ENCODE measurements around the gene MRPS12.
"Not testable (repeated sequence)": the region's sequence is repeated elsewhere in the genome, so short reads cannot be mapped to it uniquely, and the experiment has no call there.

MRPS12 gene

DNA sequence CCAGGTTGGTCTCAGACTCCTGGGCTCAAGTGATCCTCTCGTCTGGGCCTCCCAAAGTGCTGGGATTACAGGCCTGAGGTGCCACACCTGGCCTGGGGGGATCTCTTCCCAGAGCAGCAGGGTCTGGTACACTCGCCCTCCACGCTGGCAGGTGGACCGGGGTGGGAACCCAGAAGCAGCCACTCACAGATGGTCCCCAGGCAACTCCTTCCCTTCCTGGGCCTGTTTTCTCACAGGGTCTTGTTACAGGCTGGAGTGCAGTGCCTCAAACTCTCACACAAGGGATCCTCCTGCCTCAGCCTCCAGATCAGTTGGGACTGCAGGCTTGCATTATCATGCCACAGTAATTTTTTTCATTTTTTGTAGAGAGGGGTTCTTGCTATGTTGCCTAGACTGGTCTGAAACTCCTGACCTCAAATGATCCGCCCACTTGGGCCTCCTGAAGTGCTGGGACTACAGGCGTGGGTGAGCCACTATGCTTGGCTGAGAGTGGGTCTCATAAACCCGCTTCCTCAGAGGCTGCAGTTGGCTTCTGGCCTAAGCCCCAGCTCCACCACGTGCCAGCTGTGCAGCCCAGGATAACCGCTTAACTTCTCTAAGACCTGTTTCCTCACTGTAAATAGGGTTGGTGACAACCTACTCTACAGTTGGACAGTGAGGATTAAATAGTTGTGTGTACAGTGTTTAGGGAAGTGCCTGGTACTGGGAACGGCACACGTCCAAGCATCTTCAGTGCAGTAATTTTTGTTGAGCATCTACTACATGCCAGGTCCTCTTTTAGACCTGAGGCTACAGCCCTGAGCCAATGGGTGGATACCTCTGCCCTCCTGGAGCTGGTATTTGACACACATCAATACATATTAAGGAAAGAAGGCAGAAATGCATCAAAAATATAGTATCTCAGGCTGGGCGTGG, 17.9 kb upstream of the MRPS12 start:
- DNase-seq = no peak

DNA sequence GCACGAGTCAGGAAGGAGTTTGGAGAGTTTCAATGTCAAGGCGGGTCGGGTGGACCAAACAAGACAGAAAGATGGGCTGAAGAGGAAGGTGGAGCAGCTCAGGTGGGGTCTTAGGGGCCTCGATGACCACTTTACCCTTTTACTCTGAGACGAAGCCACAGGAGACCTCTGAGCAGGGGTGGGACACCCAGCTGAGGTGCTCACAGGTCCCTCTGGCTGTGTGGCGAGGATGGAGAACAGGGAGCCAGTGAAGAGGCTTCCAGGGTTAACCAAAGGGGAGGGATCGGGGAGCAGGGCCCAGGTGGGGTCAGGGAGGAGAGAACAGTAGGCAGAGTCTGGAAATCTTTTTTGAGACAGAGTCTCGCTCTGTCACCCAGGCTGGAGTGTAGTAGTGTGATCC, 16.8 kb upstream of the MRPS12 start:
- DNase-seq = no peak

DNA sequence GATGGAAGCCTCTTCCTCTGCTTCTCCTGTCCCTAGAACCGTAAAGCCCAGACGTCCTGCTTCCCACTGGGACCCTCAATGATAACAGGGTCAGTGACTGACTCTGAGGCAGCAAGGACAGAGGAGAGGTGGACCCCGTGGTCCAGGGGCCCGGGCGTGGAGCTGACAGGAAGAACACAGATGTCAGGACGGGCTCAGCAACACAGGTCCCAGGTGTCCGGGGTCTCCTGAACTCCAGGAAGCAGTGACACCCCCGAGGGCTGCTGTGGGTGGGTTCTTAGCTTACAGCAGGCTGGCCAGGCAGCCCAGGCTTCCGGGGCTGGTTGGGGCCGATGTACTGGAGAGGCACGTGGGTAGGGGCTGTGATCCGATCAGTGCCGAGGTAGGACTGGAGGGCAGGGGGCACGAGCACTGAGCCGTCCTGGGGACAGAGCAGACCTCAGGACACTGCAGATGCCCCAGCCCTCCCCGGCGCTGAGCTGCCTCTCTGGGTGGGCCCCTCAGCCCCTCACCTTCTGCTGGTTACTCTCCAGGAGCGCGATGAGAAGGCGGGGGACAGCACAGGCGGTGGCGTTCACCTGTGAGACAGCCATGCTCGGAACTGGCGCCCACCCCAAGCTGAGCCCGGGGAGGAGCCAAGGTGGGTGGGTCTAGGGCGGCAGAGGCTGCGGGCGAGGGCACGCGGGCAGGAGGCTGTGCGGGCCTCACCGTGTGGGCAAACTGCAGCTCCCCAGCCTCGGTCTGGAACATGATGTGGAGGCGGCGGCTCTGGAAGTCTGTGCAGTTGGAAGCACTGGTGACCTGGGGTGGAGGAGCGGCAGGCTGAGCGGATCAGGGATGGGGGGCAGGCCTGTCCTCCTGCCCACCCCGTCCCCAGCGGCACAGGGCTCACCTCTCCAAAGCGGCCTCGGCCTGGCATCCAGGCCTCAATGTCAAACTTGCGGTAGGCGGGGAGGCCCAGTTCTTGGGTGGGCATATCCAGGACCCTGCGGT, 15.1 kb upstream of the MRPS12 start:
- no peak for DNase-seq

DNA sequence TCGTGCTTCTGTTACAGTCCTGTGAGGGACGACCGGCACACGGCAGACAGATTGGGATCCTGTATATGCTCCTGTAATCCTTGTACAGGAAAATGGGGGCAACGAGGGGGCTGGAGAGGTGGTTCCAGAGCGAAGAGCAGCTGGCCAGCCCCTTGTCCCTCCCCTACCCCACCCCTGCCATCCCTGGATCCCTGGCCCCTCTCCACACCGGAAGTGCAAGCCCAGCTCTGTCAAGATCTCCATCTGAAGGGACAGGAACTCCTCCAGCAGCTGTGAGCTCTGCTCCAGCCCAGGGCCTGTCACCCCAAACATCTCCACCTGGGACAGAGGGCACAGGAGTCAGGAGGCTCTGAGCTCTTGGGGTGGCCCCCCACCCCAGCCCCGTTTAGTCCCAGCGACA, 13.2 kb upstream of the MRPS12 start:
- DNase-seq = no peak

DNA sequence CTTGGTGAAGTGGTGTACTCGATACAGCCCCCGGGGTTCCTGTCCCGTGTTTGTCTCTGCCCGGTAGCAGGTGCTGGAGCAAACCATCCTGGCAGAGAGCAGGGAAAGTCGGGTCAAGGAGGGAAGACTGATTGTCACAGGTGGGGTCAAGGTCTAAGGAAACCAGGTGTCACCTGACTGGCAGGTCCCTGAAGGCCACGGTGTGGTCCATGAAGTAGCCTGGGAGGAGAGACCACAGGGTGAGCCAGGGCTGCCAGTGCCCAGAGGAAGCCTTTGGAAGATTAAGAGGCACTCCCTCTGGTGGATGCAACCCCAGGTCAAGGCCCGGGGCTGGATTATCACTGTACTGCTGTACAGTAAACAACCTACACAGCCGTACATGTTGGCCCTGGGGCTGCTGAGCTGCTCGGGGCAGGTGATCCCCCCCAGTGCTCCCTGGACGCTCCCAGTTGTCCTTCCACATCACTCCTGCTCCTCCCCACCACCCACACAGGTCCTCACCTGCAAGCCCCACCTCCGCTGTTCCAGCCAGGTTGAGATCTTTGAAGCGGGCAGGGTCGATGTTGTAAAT, 12.7 kb upstream of the MRPS12 start:
- DNase-seq = no peak

DNA sequence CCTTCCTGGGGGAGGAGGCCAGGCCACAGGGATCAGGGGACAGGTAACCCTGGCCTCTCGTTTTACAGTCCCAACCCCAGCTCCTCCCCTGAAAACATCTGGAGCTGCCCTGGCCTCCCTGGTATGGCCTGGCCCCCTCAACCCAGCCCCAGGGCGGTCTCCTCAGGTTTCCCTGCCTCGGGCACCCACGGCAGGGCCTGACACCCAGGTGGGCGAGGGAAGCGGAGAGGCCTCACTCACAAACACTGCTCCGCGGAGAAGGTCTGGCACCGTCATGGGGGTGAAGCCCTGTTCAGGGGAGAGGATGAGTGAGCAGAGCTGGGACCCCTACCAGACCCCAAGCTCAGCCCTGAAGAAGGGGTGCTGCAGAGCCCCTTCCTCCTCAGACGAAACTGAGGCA, 12.2 kb upstream of the MRPS12 start:
- DNase-seq = no peak

DNA sequence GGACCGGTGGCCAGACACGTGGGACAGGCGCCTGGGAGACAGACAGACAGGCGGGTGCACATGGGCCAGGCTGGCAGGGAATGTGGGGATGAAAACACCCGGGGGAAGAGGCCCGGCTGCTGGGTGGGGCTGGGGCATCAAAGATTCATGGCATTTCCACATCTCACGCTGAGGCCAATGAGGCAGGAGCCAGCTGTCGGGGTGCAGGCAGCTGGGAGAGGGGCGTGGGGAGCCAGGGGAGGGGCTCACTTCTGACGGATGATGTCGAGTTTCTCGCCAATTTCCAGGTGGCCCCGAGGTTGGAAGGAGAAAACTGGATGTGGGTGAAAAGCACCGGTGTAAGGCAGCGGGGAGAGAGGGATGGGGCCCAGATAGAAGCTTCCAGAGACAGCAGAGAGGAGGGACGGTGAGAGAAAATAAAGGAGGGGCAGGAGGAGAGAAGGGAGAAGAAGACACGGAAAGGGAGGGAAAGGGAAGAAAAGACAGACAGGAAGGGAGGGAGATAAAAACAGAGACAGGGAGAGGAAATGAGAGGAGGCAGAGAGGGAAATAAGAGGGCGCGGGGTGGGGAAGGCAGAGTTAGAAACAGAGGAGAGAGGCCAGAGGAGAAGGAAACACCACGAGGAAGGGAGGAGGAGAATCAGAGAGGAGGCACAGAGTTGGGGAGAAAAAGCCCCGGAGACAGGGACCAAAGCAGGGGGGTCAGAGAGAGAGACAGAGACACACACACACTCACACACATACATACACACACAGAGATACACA, 10.7 kb upstream of the MRPS12 start:
- no peak for DNase-seq

DNA sequence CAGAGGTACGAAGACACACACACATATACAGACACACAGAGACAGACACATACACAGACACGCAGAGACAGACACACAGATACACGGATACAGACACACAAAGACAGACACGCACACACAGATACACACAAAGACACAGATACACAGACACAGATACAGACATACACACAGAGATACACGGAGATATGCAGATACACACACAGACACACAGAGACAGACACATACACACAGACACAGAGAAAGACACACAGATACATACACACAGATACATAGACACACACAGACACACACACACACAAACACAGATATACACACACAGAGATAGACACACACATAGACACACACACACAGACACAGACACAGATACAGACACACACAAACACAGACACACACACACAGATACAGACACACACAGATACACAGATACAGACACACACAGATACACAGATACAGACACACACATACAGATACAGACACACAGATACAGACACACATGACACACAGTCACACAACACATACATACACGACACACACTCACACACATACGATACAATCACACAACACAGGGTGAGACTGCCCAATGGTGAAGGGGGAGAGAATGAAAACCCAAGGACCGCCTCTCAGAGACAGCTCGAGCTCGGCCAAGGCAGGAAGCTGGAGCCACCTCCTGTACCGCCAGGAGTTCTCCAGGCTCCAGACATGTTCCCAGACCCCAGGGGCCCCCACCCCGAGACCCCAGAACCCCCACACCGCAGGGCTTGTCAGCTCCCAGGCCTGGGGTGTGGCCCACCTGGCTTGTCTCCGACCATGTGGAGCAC, 9.9 kb upstream of the MRPS12 start:
- no peak for DNase-seq

DNA sequence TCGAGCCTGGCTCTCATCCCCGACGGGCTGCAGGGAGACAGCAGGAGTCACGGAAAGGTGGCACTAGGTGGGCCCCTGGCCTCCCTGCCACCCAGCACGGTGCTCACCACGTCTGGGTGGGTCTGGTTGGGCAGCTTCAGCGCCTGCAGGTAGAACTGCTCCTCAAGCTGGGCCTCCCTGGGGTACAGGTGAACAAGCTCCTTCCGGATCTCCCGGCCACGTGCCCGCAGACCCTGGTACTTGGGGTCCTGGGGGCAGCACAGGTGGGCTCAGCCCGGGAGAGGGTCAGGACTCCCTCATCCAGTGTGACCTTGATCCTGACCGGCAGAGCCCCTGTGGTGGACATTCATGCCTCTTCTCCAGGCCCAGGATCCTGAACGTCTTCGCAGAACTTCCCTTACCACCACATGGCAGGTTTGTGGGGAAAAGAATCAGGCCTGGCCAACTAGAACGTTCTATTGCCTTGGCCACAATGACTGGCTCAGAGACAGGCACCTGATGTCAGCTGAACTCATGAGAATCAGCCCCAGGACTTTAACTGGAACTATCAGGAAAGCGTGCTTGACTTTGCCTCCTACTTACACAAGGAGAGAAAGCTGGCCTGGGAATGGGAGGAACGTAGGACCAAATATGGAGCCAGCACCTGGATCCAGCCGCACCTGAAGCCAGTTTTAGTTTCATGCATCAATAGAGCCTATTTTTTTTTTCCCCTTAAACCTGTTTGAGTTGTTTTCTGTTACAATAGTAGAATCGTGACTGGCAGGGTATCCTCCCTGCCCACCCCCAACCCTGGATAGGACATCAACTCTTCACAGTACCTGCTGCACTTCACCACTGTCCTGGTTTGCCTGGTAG, 9.1 kb upstream of the MRPS12 start:
- no peak for DNase-seq

DNA sequence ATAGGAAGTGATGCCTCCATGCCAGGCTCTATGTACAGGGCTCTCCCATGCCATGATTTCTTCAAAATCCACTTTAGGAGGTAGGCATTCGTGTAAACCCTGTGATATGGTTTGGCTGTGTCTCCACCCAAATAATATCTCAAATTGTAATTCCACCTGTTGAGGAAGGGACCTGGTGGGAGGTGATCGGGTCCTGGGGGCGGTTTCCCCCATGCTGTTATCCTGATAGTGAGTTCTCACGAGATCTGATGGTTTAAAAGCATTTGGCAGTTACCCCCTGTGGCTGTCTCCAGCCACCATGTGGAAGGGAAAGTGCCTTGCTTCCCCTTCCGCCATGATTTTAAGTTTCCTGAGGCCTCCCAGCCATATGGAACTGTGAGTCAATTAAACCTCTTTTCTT, 8.3 kb upstream of the MRPS12 start:
- DNase-seq = no peak

DNA sequence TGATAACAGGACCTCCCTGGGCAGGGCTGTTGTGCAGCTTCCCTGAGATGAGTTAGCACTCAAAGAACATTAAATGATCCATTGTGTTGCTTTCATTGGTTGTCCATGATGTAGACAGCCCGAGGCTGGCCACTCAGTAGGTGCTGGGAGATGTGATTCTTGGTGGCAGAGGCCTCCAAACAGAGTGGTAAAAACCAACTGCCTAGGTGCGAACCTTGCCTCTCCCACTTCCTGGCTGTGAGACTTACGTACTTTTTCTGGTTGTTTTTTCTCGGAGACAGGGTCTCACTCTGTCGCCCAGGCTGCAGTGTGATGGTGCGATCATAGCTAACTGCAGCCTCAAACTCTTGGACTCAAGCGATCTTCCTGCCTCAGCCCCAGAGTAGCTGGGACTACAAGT, 6.4 kb upstream of the MRPS12 start:
- DNase-seq = no peak

DNA sequence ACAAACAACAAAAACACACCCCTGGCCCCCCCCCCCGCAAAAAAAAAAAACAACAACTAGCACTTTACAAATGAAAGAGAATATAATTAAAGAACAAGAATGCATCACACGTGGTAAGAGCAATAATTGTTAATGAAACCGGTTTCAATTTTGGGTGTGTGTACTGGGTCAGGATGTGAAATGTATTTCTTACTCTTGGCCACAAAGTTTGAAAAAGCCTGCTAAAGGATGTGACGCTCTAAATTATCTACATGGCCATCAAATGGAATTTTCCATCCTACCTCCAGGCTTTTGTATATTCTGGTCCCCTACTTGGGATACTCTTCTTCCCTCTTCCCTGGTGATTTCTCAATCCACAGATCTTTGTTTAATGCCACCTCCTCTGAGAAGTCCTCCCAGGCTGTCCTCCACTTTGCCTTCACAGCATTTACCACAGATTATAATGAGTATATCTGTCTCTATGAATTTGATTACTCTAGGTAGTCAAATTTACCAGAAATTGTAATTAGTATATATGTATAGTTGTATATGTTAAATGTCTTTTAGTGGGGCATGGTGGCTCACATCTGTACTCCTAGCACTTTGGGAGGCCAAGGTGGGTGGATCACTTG, 2.2 kb upstream of the MRPS12 start:
- no peak for DNase-seq

DNA sequence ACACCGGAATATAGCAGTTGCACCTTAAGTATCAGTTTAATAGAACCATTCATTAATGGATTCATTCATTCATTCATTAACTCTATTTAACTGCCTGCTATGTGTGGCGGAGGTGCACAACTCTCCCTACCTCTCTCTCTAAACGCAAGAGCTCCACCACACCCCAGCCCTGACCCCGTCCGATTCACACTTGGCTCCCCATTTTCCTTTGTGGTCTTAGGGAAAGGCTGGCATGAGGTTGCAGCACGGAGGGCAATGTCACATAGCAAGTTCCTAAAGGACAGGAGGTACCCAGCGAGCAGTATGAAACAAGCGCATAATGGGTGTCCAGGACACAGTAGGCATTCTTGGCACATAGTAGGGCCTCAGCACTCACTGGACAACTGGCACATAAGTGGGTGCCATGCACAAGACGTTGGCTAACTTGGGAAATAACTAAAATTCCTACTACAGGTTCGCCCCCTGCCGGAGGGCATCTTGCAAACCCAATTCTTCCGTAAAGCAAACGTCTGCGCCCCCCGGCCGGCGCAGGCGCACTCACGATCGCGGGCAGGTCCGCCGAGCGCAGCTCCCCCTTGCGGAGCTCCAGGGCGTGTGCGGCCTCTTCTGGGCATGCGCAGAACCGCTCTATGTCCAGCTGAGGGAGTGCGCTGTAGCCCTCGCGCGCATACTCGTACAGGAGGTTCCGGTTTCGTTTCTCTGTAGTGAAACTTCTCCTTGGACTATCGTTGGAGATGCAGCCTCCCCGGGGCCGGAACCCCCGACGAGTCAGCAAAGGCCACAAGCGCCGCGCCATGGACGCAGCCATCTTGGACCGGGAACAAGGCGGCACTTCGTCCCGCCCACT, 592 bp upstream of the MRPS12 start, which contains the start of gene SARS2:
TSS of gene SARS2 (minus strand) at position 835 of the 847 bp plus-strand sequence. CDS start at position 808, 27 bp downstream.
- DNase-seq = peak; percentile 100

DNA sequence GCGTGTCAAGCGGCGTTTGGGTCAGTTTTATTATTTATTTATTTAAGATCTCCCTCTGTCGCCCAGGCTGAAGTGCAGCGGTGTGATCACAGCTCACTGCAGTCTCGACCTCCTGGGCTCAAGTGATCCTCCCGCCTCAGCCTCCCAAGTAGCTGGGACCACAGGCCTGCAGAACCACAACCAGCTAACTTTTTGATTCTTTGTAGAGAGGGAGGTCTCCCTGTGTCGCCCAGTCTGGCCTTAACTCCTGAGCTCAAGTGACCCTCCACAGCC, 713 bp downstream of the MRPS12 start:
- no peak for DNase-seq

DNA sequence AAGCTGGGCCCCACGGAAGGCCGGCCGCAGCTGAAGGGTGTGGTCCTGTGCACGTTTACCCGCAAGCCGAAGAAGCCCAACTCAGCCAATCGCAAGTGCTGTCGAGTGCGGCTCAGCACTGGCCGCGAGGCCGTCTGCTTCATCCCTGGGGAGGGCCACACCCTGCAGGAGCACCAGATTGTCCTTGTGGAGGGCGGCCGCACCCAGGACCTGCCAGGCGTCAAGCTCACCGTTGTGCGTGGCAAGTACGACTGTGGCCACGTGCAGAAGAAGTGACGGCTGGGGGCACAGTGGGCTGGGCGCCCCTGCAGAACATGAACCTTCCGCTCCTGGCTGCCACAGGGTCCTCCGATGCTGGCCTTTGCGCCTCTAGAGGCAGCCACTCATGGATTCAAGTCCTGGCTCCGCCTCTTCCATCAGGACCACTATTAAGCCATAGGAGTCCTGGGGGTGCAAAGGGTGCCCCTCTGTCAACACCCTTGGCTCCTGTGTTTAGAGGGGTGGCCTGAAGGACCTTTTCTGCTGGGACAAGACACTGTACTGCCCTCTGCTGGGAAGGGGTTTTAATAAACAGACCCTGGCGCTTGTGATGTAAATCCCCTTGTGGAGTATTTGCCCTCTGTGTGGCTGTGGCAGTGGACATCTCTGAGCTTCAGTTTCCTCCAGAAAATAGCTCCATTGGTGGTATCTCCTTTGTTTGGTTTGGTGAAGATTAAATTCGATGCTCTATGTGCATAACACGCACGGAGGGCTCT, 1.9 kb downstream of the MRPS12 start:
- peak; percentile 39 for DNase-seq

DNA sequence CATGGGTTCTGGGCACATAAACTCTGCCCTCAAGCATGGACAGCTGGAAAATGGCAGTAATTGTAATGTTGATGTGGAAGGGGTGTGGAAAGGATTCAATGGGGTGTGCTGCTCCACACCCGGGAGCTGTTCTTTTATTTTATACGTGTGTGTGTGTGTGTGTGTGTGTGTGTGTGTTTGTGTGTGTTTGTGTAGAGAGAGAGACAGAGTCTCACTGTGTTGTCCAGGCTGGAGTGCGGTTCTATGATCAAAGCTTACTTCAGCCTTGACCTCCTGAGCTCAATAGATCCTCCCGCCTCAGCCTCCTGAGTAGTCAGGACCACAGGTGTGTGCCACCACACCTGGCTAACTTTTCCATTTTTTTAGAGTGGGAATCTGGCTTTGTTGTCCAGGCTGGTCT, 2.8 kb downstream of the MRPS12 start:
- DNase-seq = no peak

DNA sequence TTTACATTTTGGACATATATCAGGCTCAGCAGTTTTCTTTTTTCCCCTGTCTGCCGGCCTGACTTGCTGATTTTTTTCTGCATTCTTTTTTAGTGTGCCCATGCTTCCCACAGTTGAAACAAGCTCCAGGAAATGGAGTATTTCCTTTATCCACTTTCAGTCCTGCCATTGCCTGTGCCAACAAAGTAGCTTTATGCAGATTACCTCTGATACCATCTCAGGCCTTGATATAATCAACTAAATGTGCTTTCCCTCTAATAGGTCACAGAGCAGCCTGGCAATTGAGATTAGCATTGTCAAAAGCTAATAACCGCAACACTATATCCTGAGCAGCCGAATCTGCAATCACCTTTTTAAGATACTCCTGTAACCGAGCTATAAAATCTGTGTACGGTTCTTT, 9.2 kb downstream of the MRPS12 start:
- no peak for DNase-seq

DNA sequence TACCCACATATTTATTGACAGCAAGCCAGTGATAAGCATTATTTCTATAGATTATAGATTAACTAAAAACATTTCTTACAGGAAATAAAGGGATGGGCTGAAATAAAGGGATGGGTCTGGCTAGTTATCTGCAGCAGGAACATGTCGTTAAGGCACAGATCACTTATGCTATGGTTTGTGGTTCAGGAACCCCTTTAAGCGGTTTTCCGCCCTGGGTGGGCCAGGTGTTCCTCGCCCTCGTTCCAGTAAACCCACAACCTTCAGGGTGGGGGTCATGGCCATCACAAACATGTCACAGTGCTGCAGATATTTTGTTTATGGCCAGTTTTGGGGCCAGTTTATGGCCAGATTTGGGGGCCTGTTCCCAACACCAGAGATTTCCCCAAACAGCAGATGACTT, 10.7 kb downstream of the MRPS12 start:
- DNase-seq = not testable (repeated sequence)

DNA sequence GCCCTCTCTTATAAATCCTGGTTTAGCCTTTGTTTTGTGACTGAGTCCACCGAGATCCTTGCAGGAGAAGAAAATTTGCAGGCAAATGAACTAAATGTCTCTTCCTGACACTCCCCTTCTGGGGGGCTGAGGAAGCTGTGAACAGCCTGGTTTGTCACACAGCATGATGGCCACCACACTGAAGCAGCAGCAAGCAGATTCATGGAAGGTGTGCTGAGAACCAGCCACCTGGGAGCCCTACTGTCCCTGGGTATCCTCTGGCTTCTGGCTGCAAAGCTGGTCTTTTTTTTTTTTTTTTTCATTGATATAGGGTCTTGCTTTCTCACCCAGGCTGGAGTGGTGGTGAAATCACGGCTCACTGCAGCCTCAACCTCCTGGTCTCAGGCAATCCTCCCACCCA, 11.2 kb downstream of the MRPS12 start:
- no peak for DNase-seq
